H1 (cell line): ENCODE results near the gene SMIM7. TPM values are rescaled to one million over a fixed set of nuclear protein-coding genes. Genes with fewer than 3 reads are reported as not detected.
A peak's percentile ranks its signal among the peaks of the same experiment; 100 is the strongest.

Experiments
- CTCF ChIA-PET: fragments of 300-600 bp; sonication (Branson Sonifier 250); formaldehyde crosslinking; loops from one replicate; lab custom pipeline; 2021; ENCODE audit not compliant: partially characterized antibody; lab: Charles Lee
- POLR2A ChIA-PET: fragments of 300-600 bp; sonication (Branson Sonifier 250); formaldehyde crosslinking; loops from one replicate; lab custom pipeline; 2021; ENCODE audit warnings: inconsistent platforms; ENCODE audit not compliant: partially characterized antibody; lab: Charles Lee
- DNase-seq, 2 experiments: peaks; one replicate each; pipeline versions ENCODE4 v3.0.0 to v3.0.0-alpha.2; 2010 to 2022; ENCODE audit warnings: low spot score in 2 of 2, low read depth in 1 of 2, mixed read lengths in 1 of 2
- FAIRE-seq: peaks from 2 replicates; lab custom pipeline; 2011; peaks lifted over from hg19 to GRCh38; lab: Jason Lieb, UNC
- H2AFZ ChIP-seq: 2 replicates; pipeline ENCODE4 v1.8.1; 2012; ENCODE audit warnings: low read length, inconsistent platforms
- H2AK5ac ChIP-seq: 2 replicates; pipeline ENCODE4 v1.6.1; 2013; ENCODE audit warnings: low read depth, low read length
- H2BK120ac ChIP-seq: replicated peaks from 2 replicates; pipeline ENCODE3; 2013; ENCODE audit warnings: low read depth, low read length, inconsistent platforms
- H2BK12ac ChIP-seq: 2 replicates; pipeline ENCODE4 v1.6.1; 2013; ENCODE audit warnings: low read depth, low read length
- H2BK15ac ChIP-seq: 2 replicates; pipeline ENCODE4 v1.6.1; 2013; ENCODE audit warnings: low read length
- H2BK20ac ChIP-seq: 2 replicates; pipeline ENCODE4 v1.6.1; 2013; ENCODE audit warnings: low read length
- H2BK5ac ChIP-seq: 2 replicates; pipeline ENCODE4 v1.6.1; 2013; ENCODE audit warnings: low read depth, low read length
- H3K14ac ChIP-seq: 2 replicates; pipeline ENCODE4 v1.6.1; 2013; ENCODE audit warnings: inconsistent platforms; ENCODE audit not compliant: insufficient read length
- H3K18ac ChIP-seq: 2 replicates; pipeline ENCODE4 v1.6.1; 2013; ENCODE audit warnings: low read length; ENCODE audit errors: extremely low read depth
- H3K23ac ChIP-seq: 2 replicates; pipeline ENCODE4 v1.6.1; 2013; ENCODE audit warnings: inconsistent platforms; ENCODE audit not compliant: insufficient read length
- H3K23me2 ChIP-seq: 2 replicates; pipeline ENCODE4 v1.6.1; 2013; ENCODE audit warnings: low read depth, low read length
- H3K27ac ChIP-seq: 2 replicates; pipeline ENCODE4 v1.6.1; 2011; ENCODE audit warnings: low read depth, low read length, inconsistent platforms
- H3K27me3 ChIP-seq, 4 experiments: replicated peaks in 1 of 4; 1 replicate in 1 of 4; 2 replicates in 3 of 4; pipeline versions ENCODE4 v1.6.1 to v1.8.1; 2011 to 2013; ENCODE audit warnings: low read length in 3 of 4, mild to moderate bottlenecking in 3 of 4, inconsistent platforms in 2 of 4, mixed read lengths in 2 of 4, moderate library complexity in 1 of 4; ENCODE audit not compliant: control insufficient read depth in 3 of 4, insufficient read depth in 3 of 4; ENCODE audit errors: extremely low read depth in 1 of 4
- H3K36me3 ChIP-seq, 4 experiments: 2 replicates each; pipeline versions ENCODE4 v1.6.1 to v1.8.1; 2011 to 2013; ENCODE audit warnings: mild to moderate bottlenecking in 4 of 4, low read length in 3 of 4, moderate library complexity in 2 of 4, control low read depth in 1 of 4, inconsistent platforms in 1 of 4; ENCODE audit not compliant: insufficient read depth in 4 of 4, control insufficient read depth in 2 of 4
- H3K4ac ChIP-seq: replicated peaks from 2 replicates; pipeline ENCODE3; 2013; ENCODE audit warnings: low read length, low read depth, mixed read lengths, inconsistent platforms; ENCODE audit not compliant: insufficient read length
- H3K4me1 ChIP-seq, 4 experiments: replicated peaks in 1 of 4; 1 replicate in 1 of 4; 2 replicates in 3 of 4; pipeline versions ENCODE4 v1.6.1 to v1.8.1; 2011 to 2013; ENCODE audit warnings: low read length in 3 of 4, inconsistent platforms in 2 of 4, mixed read lengths in 1 of 4; ENCODE audit not compliant: insufficient read depth in 4 of 4, control insufficient read depth in 3 of 4
- H3K4me2 ChIP-seq, 2 experiments: 2 replicates each; pipeline versions ENCODE4 v1.6.1 to v1.8.1; 2011 to 2013; ENCODE audit warnings: low read depth in 2 of 2, low read length in 2 of 2, control low read depth in 1 of 2, inconsistent platforms in 1 of 2, mild to moderate bottlenecking in 1 of 2; ENCODE audit not compliant: insufficient read depth in 1 of 2
- H3K4me3 ChIP-seq, 4 experiments: fragments of 200-600, 300-600 bp in 1 of 4; sonication (generic), shearing (Covaris generic), sonication (Bioruptor Twin) in 1 of 4; 2 replicates each; pipeline versions ENCODE4 v1.5.1 to v1.8.1; 2011 to 2016; ENCODE audit warnings: low read length in 4 of 4, low read depth in 3 of 4, control low read depth in 2 of 4, inconsistent platforms in 2 of 4, mild to moderate bottlenecking in 2 of 4, mixed read lengths in 1 of 4, moderate library complexity in 1 of 4; ENCODE audit not compliant: insufficient read depth in 2 of 4; ENCODE audit errors: extremely low read depth in 1 of 4
- H3K56ac ChIP-seq: replicated peaks from 2 replicates; pipeline ENCODE3; 2013; ENCODE audit warnings: low read depth, mild to moderate bottlenecking, mixed read lengths, low read length, inconsistent platforms; ENCODE audit not compliant: insufficient read length
- H3K79me1 ChIP-seq: 2 replicates; pipeline ENCODE4 v1.6.1; 2013; ENCODE audit warnings: low read depth, low read length, control low read depth
- H3K79me2 ChIP-seq, 2 experiments: 2 replicates each; pipeline versions ENCODE4 v1.6.1 to v1.8.1; 2012 to 2013; ENCODE audit warnings: low read length in 2 of 2, mild to moderate bottlenecking in 2 of 2, inconsistent platforms in 1 of 2; ENCODE audit not compliant: insufficient read depth in 2 of 2, control insufficient read depth in 1 of 2
- H3K9ac ChIP-seq, 4 experiments: replicated peaks in 1 of 4; 1 replicate in 1 of 4; 2 replicates in 3 of 4; pipeline versions ENCODE4 v1.6.1 to v1.8.1; 2011 to 2013; ENCODE audit warnings: low read depth in 3 of 4, low read length in 3 of 4, control low read depth in 2 of 4, mild to moderate bottlenecking in 2 of 4, moderate library complexity in 2 of 4, inconsistent platforms in 1 of 4; ENCODE audit errors: extremely low read depth in 1 of 4
- H3K9me3 ChIP-seq, 2 experiments: 2 replicates each; pipeline versions ENCODE4 v1.6.1 to v1.8.1; 2012 to 2013; ENCODE audit warnings: mild to moderate bottlenecking in 2 of 2, moderate library complexity in 2 of 2, control low read depth in 1 of 2, inconsistent platforms in 1 of 2, low read depth in 1 of 2, low read length in 1 of 2, mixed read lengths in 1 of 2; ENCODE audit not compliant: insufficient read depth in 2 of 2
- H4K20me1 ChIP-seq, 2 experiments: replicated peaks in 1 of 2; 2 replicates each; pipeline versions ENCODE3 to v1.8.1; 2011 to 2013; ENCODE audit warnings: inconsistent platforms in 2 of 2, low read length in 2 of 2, mild to moderate bottlenecking in 1 of 2; ENCODE audit not compliant: insufficient read depth in 2 of 2, control insufficient read depth in 1 of 2
- H4K5ac ChIP-seq: 2 replicates; pipeline ENCODE4 v1.6.1; 2013; ENCODE audit warnings: low read length, low read depth, mixed read lengths, inconsistent platforms; ENCODE audit not compliant: insufficient read length
- H4K8ac ChIP-seq: 2 replicates; pipeline ENCODE4 v1.8.0; 2013; ENCODE audit warnings: mild to moderate bottlenecking, moderate library complexity, low read length, inconsistent platforms; ENCODE audit not compliant: insufficient read depth; ENCODE audit errors: extremely low read depth
- H4K91ac ChIP-seq: replicated peaks from 2 replicates; pipeline ENCODE3; 2013; ENCODE audit warnings: low read length, mixed read lengths, inconsistent platforms; ENCODE audit not compliant: insufficient read length
- CBX5 ChIP-seq: fragments of 300-800, 300-1000 bp; sonication (generic); IDR thresholded peaks from 2 replicates; pipeline ENCODE4 v1.7.1; 2016; ENCODE audit warnings: antibody characterized with exemption, low read length, low read depth
- FOSL1 ChIP-seq: IDR thresholded peaks from 2 replicates; pipeline ENCODE4 v1.6.1; 2011; ENCODE audit warnings: mild to moderate bottlenecking, low read depth, low read length, moderate library complexity; ENCODE audit not compliant: insufficient read depth
- GABPA ChIP-seq: IDR thresholded peaks from 2 replicates; pipeline ENCODE4 v1.6.1; 2011; ENCODE audit warnings: mild to moderate bottlenecking, low read length, moderate library complexity, borderline replicate concordance; ENCODE audit not compliant: insufficient read depth
- KDM1A ChIP-seq: fragments of 200-600, 300-600 bp; sonication (generic); IDR thresholded peaks from 2 replicates; pipeline ENCODE4 v1.7.1; 2016; ENCODE audit warnings: mild to moderate bottlenecking, low read length, borderline replicate concordance
- POLR2AphosphoS5 ChIP-seq: IDR thresholded peaks from 2 replicates; pipeline ENCODE4 v1.6.1; 2011; ENCODE audit warnings: low read depth, low read length
- POU5F1 ChIP-seq: IDR thresholded peaks from 2 replicates; pipeline ENCODE4 v1.6.1; 2011; ENCODE audit warnings: low read depth, mild to moderate bottlenecking, low read length, moderate library complexity
- SAP30 ChIP-seq: fragments of 300-600 bp; sonication (generic); IDR thresholded peaks from 2 replicates; pipeline ENCODE4 v1.7.1; 2012; ENCODE audit warnings: low read length, moderate library complexity, mild to moderate bottlenecking, inconsistent platforms; ENCODE audit not compliant: insufficient read depth, insufficient replicate concordance
- SRF ChIP-seq: IDR thresholded peaks from 2 replicates; pipeline ENCODE4 v1.6.1; 2011; ENCODE audit warnings: mild to moderate bottlenecking, low read depth, low read length, moderate library complexity
- YY1 ChIP-seq: IDR thresholded peaks from 2 replicates; pipeline ENCODE4 v1.6.1; 2011; ENCODE audit warnings: low read depth, mild to moderate bottlenecking, low read length
- WGBS, 2 experiments: shearing (Covaris generic) in 1 of 2; methylation state at CpG; one replicate each; pipeline versions ENCODE4 v1.1.6 to v1.1.7; 2013 to 2015; ENCODE audit warnings: low lambda C conversion rate in 2 of 2, mixed read lengths in 2 of 2, inconsistent platforms in 1 of 2, low coverage in 1 of 2, missing lambda C conversion rate in 1 of 2; ENCODE audit not compliant: insufficient replicate concordance in 2 of 2, insufficient coverage in 1 of 2, insufficient read length in 1 of 2; ENCODE audit errors: extremely low coverage in 1 of 2, missing lambda C conversion rate in 1 of 2; 5-methylcytosine and 5-hydroxymethylcytosine counted together
- polyA plus RNA-seq, 7 experiments: library from polyadenylated mRNA; depleted of rRNA in 3 of 7; stranded (reverse) in 5 of 7; unstranded in 2 of 7; fragments of >200 nt in 5 of 7; fragments of 200-250 nt in 2 of 7; gene quantifications; 1 replicate in 5 of 7; 2 replicates in 1 of 7; 4 replicates in 1 of 7; pipeline versions ENCODE4 v1.2.1 to v1.2.3, GENCODE V29; 2011 to 2013; ENCODE audit warnings: missing spikeins in 2 of 7, mixed read lengths in 2 of 7
- total RNA-seq: library from RNA; stranded (reverse); fragmentation: NEBNext Ultra II Directional; extraction: Animal tissue kit (Norgen Biotek cat#: 25700); gene quantifications from 2 replicates; pipeline ENCODE4 v1.2.1, GENCODE V29; 2021
- TF ChIP-seq, protein P1 (sequence below), 3 experiments: IDR thresholded peaks; 1 replicate in 2 of 3; 2 replicates in 1 of 3; pipeline versions ENCODE4 v1.5.1 to v1.6.1; 2011; ENCODE audit warnings: low read length in 3 of 3, mild to moderate bottlenecking in 3 of 3, inconsistent platforms in 2 of 3, low read depth in 1 of 3, moderate library complexity in 1 of 3; ENCODE audit not compliant: insufficient read depth in 1 of 3; ENCODE audit errors: control extremely low read depth in 1 of 3

Gene SMIM7
- total and polyA plus RNA-seq, 2 of the 8 experiments (the other 6 are each of a cell fraction or from before 2014, with no cell fraction given), result 55.5 to 67.5 TPM

GRCh38 chr19:16659464-16659831 is 496 bp downstream of the SMIM7 start:
- peaks cover 13 to 40% of the 10 kb centered on the region in 2 experiments for H3K79me2 ChIP-seq
- H2BK20ac ChIP-seq, result no peak overlapping the region
- H3K36me3 ChIP-seq, result peaks cover 4 to 38% (median 18%) of the 10 kb centered on the region in 4 experiments
- H3K14ac ChIP-seq, result no peak overlapping the region
- no peak overlapping the region for H3K56ac ChIP-seq
- peak overlapping the region; percentile 21; the same call in 1 of the 2 replicates for H3K27ac ChIP-seq
- H2BK120ac ChIP-seq, result no peak overlapping the region
- peaks cover 16% of the 10 kb centered on the region; the same call in 1 of the 2 replicates for H3K23me2 ChIP-seq
- H3K4ac ChIP-seq, result no peak overlapping the region
- no peak for DNase-seq
- H2AK5ac ChIP-seq, result no peak overlapping the region
- H3K18ac ChIP-seq, result no peak overlapping the region
- H3K79me1 ChIP-seq, result peaks cover 13% of the 10 kb centered on the region
- WGBS, 2 experiments, result 18% methylated on average over 11 of the region's 14 CpGs; no CpG with 5 or more reads in 1 of the 2 experiments
- H3K4me1 ChIP-seq, result peaks cover 0 to 5% (median 3%) of the 10 kb centered on the region in 4 experiments; a peak in 4 of 7 replicates
- no peaks in the 10 kb centered on the region for H3K9me3 ChIP-seq
- H2BK5ac ChIP-seq, result peak overlapping the region; percentile 24
- no peak overlapping the region for H2BK15ac ChIP-seq
- H3K23ac ChIP-seq, result no peak overlapping the region
- ChIA-PET POLR2A (interaction anchor here (0.6 to 4.2 kb wide), 15 partner anchors 10 to 677 kb away, joined by 3 to 27 read pairs (median 4); partner anchors contain the start of gene SLC35E1), CTCF (interaction anchor here (0.6 kb wide), 1 partner anchor 454 kb away, joined by 3 read pairs; no protein-coding TSS in a partner anchor)
- H4K20me1 ChIP-seq, result peaks cover 9 to 22% of the 10 kb centered on the region in 2 experiments
- H3K27me3 ChIP-seq, result no peaks in the 10 kb centered on the region
- H2BK12ac ChIP-seq, result no peak overlapping the region
- no peak overlapping the region for H4K8ac ChIP-seq
- peak overlapping the region in 3 of 4 experiments; percentile 1 to 44 (median 5); a peak in 2 of 7 replicates for H3K9ac ChIP-seq
- no peak for FAIRE-seq
- no peak overlapping the region for H4K5ac ChIP-seq
- peak overlapping the region; percentile 81 to 83 for H3K4me2 ChIP-seq
- no peak overlapping the region for H4K91ac ChIP-seq
- no peak overlapping the region for H2AFZ ChIP-seq
- H3K4me3 ChIP-seq, result peak overlapping the region; percentile 69 to 95 (median 91)
- TF ChIP-seq KDM1A (peak; percentile 75; the same call in 1 of the 2 replicates), POU5F1 (no peak), SAP30 (no peak), YY1 (no peak), POLR2AphosphoS5 (no peak), GABPA (no peak), CBX5 (no peak), FOSL1 (no peak), SRF (no peak)
- TF ChIP-seq, protein P1, sequence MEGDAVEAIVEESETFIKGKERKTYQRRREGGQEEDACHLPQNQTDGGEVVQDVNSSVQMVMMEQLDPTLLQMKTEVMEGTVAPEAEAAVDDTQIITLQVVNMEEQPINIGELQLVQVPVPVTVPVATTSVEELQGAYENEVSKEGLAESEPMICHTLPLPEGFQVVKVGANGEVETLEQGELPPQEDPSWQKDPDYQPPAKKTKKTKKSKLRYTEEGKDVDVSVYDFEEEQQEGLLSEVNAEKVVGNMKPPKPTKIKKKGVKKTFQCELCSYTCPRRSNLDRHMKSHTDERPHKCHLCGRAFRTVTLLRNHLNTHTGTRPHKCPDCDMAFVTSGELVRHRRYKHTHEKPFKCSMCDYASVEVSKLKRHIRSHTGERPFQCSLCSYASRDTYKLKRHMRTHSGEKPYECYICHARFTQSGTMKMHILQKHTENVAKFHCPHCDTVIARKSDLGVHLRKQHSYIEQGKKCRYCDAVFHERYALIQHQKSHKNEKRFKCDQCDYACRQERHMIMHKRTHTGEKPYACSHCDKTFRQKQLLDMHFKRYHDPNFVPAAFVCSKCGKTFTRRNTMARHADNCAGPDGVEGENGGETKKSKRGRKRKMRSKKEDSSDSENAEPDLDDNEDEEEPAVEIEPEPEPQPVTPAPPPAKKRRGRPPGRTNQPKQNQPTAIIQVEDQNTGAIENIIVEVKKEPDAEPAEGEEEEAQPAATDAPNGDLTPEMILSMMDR (IDR thresholded peaks at IDR 0.05; ENCODE audit: control extremely low read depth in 1 of 3, insufficient read depth in 1 of 3, low read depth in 1 of 3, low read length in 3 of 3), result peak in 1 of 3 experiments; percentile 3; a peak in 1 of 4 replicates
